Measurements from ENCODE around the gene LTB. TPM values are rescaled to one million over a fixed set of nuclear protein-coding genes. Genes with fewer than 3 reads are reported as not detected.

Gene LTB
- total and polyA plus RNA-seq, 2 experiments from 2014 or later = 4.0 to 6.0 TPM

DNA sequence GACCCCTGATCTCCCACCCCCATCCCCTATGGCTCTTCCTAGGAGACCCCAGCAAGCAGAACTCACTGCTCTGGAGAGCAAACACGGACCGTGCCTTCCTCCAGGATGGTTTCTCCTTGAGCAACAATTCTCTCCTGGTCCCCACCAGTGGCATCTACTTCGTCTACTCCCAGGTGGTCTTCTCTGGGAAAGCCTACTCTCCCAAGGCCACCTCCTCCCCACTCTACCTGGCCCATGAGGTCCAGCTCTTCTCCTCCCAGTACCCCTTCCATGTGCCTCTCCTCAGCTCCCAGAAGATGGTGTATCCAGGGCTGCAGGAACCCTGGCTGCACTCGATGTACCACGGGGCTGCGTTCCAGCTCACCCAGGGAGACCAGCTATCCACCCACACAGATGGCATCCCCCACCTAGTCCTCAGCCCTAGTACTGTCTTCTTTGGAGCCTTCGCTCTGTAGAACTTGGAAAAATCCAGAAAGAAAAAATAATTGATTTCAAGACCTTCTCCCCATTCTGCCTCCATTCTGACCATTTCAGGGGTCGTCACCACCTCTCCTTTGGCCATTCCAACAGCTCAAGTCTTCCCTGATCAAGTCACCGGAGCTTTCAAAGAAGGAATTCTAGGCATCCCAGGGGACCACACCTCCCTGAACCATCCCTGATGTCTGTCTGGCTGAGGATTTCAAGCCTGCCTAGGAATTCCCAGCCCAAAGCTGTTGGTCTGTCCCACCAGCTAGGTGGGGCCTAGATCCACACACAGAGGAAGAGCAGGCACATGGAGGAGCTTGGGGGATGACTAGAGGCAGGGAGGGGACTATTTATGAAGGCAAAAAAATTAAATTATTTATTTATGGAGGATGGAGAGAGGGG, 8.8 kb downstream of the LTB start:
- Histone ChIP-seq H3K79me2 (no peaks in the 10 kb centered on the region), H4K20me1 (ENCODE audit: insufficient read depth, poor library complexity, severe bottlenecking) (no peaks in the 10 kb centered on the region), H3K4me3 (no peak overlapping the region), H3K4me2 (no peak overlapping the region), H3K4me1 (ENCODE audit: insufficient read depth) (no peaks in the 10 kb centered on the region), H3K36me3 (replicated peaks; ENCODE audit: insufficient read depth, low read depth) (no peaks in the 10 kb centered on the region), H3K27ac (no peak overlapping the region), H3K9me3 (ENCODE audit: low read depth) (no peaks in the 10 kb centered on the region), H2AFZ (no peak overlapping the region), H3K9me2 (replicated peaks; ENCODE audit: insufficient read depth) (no peaks in the 10 kb centered on the region), H3K27me3 (peaks cover 3% of the 10 kb centered on the region)
- TF ChIP-seq, protein P1, sequence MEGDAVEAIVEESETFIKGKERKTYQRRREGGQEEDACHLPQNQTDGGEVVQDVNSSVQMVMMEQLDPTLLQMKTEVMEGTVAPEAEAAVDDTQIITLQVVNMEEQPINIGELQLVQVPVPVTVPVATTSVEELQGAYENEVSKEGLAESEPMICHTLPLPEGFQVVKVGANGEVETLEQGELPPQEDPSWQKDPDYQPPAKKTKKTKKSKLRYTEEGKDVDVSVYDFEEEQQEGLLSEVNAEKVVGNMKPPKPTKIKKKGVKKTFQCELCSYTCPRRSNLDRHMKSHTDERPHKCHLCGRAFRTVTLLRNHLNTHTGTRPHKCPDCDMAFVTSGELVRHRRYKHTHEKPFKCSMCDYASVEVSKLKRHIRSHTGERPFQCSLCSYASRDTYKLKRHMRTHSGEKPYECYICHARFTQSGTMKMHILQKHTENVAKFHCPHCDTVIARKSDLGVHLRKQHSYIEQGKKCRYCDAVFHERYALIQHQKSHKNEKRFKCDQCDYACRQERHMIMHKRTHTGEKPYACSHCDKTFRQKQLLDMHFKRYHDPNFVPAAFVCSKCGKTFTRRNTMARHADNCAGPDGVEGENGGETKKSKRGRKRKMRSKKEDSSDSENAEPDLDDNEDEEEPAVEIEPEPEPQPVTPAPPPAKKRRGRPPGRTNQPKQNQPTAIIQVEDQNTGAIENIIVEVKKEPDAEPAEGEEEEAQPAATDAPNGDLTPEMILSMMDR (IDR thresholded peaks at IDR 0.05; ENCODE audit: poor library complexity) = no peak
- no peak for TF ChIP-seq EZH2 (IDR thresholded peaks at IDR 0.05; ENCODE audit: borderline replicate concordance)
- TF ChIP-seq EZH2phosphoT487 (IDR thresholded peaks at IDR 0.05; ENCODE audit: low read depth, severe bottlenecking, unreplicated experiment) = no peak
- no peak for DNase-seq (ENCODE audit: low spot score)
- 86% methylated on average over 9 of the region's 9 CpGs for WGBS (ENCODE audit: low lambda C conversion rate, missing lambda C conversion rate)

DNA sequence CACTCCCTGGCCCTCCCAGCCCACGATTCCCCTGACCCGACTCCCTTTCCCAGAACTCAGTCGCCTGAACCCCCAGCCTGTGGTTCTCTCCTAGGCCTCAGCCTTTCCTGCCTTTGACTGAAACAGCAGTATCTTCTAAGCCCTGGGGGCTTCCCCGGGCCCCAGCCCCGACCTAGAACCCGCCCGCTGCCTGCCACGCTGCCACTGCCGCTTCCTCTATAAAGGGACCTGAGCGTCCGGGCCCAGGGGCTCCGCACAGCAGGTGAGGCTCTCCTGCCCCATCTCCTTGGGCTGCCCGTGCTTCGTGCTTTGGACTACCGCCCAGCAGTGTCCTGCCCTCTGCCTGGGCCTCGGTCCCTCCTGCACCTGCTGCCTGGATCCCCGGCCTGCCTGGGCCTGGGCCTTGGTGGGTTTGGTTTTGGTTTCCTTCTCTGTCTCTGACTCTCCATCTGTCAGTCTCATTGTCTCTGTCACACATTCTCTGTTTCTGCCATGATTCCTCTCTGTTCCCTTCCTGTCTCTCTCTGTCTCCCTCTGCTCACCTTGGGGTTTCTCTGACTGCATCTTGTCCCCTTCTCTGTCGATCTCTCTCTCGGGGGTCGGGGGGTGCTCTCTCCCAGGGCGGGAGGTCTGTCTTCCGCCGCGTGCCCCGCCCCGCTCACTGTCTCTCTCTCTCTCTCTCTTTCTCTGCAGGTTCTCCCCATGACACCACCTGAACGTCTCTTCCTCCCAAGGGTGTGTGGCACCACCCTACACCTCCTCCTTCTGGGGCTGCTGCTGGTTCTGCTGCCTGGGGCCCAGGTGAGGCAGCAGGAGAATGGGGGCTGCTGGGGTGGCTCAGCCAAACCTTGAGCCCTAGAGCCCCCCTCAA, 9.9 kb downstream of the LTB start, which contains the start of gene LTA:
Gene LTA (plus strand): TSS at position 249 of the 871 bp plus-strand sequence. CDS start 454 bp downstream, at position 703.
- no peaks in the 10 kb centered on the region for H3K9me2 ChIP-seq (replicated peaks; ENCODE audit: insufficient read depth)
- H3K36me3 ChIP-seq (replicated peaks; ENCODE audit: insufficient read depth, low read depth) = no peaks in the 10 kb centered on the region
- H3K79me2 ChIP-seq = no peaks in the 10 kb centered on the region
- WGBS (ENCODE audit: low lambda C conversion rate, missing lambda C conversion rate) = 84% methylated on average over 26 of the region's 27 CpGs
- no peak within 1 kb of the TSS for H3K4me3 ChIP-seq
- no peak for TF ChIP-seq EZH2phosphoT487 (IDR thresholded peaks at IDR 0.05; ENCODE audit: low read depth, severe bottlenecking, unreplicated experiment)
- TF ChIP-seq EZH2 (IDR thresholded peaks at IDR 0.05; ENCODE audit: borderline replicate concordance) = no peak
- TF ChIP-seq, protein P1 (IDR thresholded peaks at IDR 0.05; ENCODE audit: poor library complexity) = no peak
- no peak within 1 kb of the TSS for H2AFZ ChIP-seq
- no peak for DNase-seq (ENCODE audit: low spot score)
- H4K20me1 ChIP-seq (ENCODE audit: insufficient read depth, poor library complexity, severe bottlenecking) = no peaks in the 10 kb centered on the region
- H3K4me2 ChIP-seq = no peak within 1 kb of the TSS
- H3K27me3 ChIP-seq = peaks cover 6% of the 10 kb centered on the region
- no peak within 1 kb of the TSS for H3K27ac ChIP-seq
- H3K9me3 ChIP-seq (ENCODE audit: low read depth) = no peaks in the 10 kb centered on the region
- no peaks in the 10 kb centered on the region for H3K4me1 ChIP-seq (ENCODE audit: insufficient read depth)

DNA sequence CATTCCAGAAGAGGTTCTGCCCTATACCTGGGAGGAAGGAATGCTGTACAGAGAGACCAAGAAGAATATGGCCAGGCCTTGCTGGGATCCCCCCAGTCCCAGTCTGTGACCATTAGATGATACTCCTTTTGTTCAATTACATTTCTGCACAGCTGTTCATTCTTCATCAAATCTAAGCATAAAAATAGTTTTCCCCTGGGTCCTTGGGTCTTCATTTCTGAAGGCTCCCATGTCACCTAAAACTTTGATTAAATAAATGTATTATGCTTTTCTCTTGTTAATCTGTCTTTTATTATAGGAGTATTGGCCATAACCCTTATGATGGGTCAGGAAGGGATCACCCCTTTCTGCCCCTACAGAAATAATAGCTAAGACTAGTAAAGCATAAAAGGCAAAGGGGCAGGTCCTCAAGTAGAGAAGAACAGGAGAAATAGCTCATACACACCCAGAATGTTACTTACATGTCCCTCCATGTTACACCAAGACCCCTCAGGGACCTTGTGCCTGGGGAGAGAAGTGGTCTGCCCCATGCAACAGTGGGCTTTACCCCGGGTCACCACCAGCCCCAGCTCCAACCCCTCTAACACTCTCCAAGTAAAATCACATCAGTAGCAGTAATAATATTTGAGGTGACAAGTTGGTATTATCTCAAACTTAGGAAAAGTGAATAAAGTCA, 12.2 kb downstream of the LTB start:
- WGBS (ENCODE audit: low lambda C conversion rate, missing lambda C conversion rate) = 91% methylated on average over 1 of the region's 1 CpG
- Histone ChIP-seq H4K20me1 (ENCODE audit: insufficient read depth, poor library complexity, severe bottlenecking) (no peaks in the 10 kb centered on the region), H3K4me2 (no peak overlapping the region), H3K36me3 (replicated peaks; ENCODE audit: insufficient read depth, low read depth) (no peaks in the 10 kb centered on the region), H3K4me3 (no peak overlapping the region), H3K27me3 (peaks cover 6% of the 10 kb centered on the region), H2AFZ (no peak overlapping the region), H3K27ac (no peak overlapping the region), H3K9me3 (ENCODE audit: low read depth) (no peaks in the 10 kb centered on the region), H3K79me2 (no peaks in the 10 kb centered on the region), H3K9me2 (replicated peaks; ENCODE audit: insufficient read depth) (no peaks in the 10 kb centered on the region), H3K4me1 (ENCODE audit: insufficient read depth) (no peaks in the 10 kb centered on the region)
- TF ChIP-seq EZH2phosphoT487 (IDR thresholded peaks at IDR 0.05; ENCODE audit: low read depth, severe bottlenecking, unreplicated experiment) = no peak
- TF ChIP-seq, protein P1 (IDR thresholded peaks at IDR 0.05; ENCODE audit: poor library complexity) = no peak
- no peak for TF ChIP-seq EZH2 (IDR thresholded peaks at IDR 0.05; ENCODE audit: borderline replicate concordance)
- no peak for DNase-seq (ENCODE audit: low spot score)

Measured in hepatocyte (in vitro differentiated cells).